Measurements from ENCODE around the gene ZNF148.
"Not testable (repeated sequence)": the region's sequence is repeated elsewhere in the genome, so short reads cannot be mapped to it uniquely, and the experiment has no call there.

Gene ZNF148, protein sequence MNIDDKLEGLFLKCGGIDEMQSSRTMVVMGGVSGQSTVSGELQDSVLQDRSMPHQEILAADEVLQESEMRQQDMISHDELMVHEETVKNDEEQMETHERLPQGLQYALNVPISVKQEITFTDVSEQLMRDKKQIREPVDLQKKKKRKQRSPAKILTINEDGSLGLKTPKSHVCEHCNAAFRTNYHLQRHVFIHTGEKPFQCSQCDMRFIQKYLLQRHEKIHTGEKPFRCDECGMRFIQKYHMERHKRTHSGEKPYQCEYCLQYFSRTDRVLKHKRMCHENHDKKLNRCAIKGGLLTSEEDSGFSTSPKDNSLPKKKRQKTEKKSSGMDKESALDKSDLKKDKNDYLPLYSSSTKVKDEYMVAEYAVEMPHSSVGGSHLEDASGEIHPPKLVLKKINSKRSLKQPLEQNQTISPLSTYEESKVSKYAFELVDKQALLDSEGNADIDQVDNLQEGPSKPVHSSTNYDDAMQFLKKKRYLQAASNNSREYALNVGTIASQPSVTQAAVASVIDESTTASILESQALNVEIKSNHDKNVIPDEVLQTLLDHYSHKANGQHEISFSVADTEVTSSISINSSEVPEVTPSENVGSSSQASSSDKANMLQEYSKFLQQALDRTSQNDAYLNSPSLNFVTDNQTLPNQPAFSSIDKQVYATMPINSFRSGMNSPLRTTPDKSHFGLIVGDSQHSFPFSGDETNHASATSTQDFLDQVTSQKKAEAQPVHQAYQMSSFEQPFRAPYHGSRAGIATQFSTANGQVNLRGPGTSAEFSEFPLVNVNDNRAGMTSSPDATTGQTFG

DNA sequence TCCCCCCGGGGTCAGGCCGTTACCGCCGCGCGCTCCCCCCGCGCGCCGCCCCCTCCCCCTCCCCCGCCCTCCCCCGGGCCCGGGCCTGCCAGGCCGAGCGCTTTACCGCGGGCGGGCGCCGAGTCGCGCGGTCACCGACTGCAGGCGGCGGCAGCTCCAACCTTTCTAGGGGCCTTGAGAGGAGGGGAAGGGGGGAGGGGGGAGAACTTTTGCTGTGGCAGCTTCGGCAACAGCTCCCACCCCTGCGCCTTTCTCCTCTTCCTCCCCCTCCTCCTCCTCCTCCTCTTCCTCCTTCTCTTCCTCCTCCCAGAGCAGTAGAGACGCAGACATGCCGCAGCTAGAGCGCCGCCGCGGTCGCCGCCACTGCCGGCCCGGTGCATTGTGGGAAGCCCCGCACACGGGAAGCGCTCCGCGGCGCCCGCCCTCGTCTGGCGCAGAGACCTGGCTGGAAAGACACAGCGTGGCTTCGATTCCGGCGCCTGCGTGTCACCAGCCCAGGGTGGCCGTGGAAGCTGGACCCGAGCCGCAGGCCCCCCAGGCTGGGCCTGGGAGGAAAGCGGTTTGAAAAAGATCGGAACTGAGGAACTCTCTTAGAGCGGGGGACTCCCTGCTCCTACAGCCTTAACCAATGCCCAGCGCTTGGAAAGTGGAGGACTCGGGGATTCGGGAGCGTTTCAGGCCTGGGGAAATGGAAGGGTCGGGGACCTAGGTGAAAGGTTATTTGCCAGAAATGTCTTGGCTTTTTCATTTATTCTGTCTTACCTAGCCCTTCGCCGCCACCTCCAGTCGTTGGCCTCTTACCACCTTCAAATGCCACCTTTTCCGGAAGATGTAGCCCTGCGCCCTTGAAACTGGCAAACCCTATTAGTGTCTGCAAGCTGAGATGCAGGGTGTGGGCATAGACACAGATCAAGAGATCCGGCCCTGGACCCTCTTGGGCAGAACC is at the start of gene ZNF148:
Gene ZNF148, minus strand, starts transcription at position 330 of the 946 bp plus-strand sequence. CDS start 61,685 bp downstream, outside the sequence.
- peak; percentile 88 for DNase-seq

DNA sequence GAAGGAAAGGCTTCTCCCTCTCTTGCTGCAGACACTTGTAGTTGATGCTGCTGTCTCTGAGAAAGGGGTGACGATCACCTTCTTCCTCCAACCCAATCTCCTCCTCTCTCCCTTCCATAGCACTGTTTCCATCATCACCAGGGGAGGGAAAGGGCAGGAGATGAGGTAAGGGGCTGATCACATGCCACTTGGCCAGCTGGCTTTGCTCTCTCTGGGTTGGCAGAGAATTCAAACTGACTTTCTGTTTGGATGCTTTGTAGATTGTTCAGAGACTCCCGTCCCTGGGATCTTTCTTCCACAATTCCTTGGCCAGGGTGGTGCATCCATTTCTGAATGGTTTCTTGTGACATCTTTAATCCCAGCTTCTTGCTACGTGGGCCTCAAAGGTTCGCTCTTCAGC is 43.2 kb upstream of the ZNF148 start:
- DNase-seq = no peak

DNA sequence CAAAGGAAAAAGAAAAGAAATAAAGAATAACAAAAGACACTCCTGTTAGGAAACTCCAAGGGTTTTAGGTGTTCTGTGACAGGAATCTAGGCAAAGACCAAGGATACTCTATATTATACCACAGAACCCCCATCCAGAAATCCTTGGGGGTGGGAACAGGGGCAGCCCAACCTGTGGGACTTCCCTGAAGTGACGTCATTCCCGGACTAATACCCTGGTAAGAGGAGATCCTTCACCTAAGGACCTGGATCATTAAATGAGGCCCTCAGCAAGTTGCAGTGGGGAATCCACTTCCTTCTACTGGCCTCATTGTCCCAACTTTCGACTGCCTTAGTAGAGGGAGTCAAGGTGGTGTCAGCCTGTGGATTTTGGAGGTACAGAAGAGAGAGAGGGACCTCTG is 41.1 kb upstream of the ZNF148 start:
- DNase-seq = no peak

DNA sequence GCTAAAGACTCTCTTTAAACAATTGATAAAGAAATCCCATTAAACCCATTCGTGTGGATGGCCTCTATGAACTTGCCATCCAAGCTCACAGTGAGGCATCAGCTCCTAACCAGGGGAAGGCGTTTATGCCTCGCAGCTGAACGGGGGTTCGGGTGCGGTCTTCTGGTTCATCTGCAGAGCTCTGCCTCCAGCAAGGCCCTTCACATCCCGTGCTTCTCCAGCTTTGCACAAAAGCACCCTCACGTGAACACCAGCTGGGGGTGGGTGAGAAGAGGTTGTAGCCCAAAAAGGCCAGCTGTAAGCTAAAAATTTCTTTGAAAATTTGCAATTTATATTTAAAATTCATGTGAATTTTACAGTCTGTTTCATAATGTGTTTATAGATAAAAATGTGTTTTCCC is 39.5 kb upstream of the ZNF148 start:
- DNase-seq = no peak

DNA sequence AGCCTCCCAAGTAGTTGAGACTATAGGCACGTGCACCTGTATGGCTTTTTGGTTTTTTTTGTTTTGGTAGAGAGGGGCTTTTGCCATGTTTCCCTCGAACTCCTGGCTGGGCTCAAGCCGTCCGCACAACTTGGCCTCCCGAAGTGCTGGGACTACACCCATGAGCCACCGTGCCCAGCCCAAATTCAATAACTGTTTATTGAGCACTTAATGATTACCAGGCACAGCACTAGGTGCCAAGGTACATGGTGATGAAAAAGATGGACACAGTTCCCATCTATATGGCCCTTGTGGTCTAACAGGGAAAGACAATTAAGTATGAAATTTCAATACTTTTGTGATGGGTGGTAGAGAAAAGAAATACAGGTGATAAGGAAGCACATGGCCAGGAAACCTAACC is 35.8 kb upstream of the ZNF148 start:
- no peak for DNase-seq

DNA sequence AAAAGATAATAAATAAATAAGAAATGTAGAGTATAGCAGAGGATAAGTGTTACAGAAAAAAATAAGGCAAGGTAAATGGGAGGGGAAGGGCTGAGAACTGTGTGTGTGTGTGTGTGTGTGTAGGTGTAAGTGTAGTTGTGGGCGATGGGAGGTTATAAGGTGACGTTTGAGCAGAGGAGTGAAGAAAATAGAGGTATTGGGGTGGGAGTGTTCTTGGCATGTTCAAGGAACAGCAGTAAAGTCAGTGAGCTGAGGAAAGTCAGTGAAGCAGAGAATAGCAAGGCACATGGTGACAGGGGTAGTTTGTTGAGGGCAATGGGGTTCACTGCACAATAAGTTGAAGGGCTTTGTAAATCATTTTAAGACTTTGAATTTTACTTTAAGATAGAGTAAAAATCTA is 30.9 kb upstream of the ZNF148 start:
- no peak for DNase-seq

DNA sequence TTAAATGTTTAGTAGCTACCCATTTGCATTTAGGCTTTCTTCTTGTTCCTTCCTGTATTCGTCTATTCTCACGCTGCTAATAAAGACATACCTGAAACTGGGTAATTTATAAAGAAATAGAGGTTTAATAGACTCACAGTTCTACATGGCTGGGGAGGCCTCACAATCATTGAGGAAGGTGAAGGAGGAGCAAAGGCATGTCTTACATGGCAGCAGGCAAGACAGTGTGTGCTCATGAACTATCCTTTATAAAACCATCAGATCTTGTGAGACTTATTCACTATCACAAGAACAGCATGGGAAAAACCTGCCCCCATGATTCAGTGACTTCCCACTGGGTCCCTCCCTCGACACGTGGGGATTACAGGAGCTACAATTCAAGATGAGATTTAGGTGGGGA is 30.4 kb upstream of the ZNF148 start:
- not testable (repeated sequence) for DNase-seq

DNA sequence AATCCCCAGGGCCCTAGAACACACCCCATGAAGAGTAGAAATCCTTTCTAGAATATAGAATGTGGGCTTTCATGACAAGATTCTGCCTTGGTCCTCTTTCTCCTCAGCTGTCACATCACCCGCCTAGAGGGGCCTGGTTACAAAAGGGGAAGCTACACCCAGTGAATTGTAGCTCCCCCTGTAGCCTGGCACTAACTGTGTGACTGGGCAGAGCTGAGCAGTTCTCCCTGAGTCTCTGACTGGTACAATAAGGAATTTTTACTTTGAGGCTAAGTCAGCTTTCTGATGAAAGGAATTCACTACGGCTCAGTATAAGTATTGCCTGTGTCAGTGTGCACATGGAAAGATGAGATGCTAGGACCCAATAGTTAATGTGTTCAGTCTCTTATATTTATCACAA is 28.7 kb upstream of the ZNF148 start:
- DNase-seq = peak; percentile 42

DNA sequence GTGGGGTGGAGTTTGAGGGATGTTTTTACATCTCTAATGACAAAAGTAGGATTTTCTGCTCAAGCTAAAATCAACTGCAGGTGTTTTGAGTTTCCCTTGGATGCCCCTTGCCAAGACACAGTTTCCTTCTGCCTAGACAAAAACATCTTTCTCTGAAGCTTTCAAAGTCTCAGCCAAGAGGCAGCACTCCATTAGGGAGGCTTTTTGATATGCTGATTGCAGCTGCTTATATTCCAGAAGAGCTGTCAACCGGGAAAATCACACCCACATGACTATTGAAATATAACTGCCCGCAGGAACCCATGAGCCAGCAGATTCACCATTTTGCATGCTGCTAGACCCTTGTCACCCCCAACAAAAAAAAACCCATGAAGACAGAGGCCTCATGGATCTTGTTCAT is 27.5 kb upstream of the ZNF148 start:
- no peak for DNase-seq

DNA sequence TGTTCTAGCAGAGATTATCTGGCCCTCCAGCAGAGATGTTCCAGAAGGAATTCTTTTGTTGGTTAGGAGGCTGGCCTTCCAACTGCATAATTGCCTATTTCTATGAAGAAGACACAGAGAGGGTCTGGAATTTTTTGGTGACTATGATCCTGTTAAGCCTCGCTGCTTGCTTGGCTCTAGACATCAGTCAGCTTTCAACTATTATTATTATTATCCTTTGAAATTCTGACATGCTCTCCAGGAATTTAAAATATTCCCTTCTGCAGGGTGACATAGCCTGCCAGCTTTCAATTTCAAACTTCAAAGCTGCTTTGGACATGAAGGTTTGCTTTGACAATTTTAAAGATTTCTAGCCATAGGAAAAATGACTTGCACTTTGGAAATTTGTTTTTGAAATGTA is 26.3 kb upstream of the ZNF148 start:
- DNase-seq = peak; percentile 8

DNA sequence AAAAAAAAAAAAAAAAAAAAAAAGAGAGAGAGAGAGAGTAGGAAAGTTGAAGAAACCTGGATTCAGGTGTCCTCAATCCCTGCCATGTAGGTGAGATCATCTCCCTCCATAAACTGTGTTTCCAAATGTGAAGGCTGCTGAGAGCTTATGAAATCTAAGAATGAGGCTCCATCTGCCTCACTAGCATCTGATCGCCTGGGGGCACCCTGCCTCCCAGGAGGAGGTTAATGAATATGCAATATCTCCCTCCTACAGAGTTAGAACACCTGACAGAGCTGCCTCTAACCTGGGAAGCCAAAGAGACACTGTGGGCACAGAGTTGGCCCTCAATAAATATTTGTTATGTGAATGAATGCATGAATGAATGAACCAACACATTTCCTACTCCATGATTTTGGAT is 23.8 kb upstream of the ZNF148 start:
- DNase-seq = peak; percentile 8

DNA sequence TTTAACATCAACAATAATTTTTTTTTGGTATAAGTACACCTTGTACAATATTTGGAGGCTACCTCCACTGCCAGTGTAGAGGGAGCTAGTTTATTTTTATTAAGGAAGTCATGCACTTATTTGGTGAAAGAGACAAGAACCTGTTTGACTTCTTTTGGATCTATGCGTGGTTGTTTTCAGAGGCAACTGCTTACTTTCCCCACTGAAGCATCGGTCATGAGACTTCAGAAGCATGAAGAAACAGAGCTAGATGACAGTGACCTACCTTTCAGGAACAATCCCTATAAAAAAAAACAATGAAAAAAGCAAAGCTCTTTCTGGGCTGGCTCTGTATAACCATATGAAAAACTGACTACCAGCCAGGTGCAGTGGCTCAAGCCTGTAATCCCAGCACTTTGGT is 20.0 kb upstream of the ZNF148 start:
- DNase-seq = no peak

DNA sequence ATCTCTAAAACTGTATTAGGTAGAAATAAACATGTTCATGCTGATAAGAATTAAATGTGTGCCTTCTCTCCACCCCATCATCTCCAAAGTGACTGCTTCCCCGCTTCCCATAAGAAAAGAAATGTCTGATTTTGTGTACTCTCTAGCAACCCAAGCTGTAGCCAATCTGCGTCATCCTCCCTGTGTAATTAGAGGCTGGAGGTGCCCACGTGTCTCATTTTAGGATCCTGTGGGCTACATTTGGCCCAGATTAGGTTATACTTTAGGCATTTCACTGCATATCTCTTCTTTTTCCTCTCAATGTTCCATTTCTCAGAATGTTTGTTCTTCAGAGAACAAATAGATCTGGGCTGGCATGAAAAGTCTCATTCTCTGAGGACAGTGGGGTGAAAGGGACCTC is 19.3 kb upstream of the ZNF148 start:
- no peak for DNase-seq

DNA sequence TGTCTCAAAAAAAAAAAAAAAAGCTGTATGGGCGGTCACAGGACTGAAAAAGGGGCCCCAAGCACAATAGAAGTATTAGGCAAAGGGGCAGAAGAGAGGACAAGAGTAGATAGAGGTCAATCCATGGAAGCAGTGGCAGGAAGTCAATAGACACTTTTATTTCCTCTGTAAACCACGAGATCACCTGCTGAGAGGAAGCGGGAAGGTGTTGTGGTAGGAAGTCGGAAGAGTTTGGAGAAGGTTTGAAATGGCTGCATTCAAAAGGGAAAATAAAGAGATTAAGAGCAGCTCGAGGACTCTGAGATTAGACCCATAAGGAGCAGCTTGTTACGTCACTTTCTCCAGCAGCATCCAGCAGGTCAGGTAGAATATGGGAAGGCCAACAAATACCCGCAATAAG is 14.2 kb upstream of the ZNF148 start:
- DNase-seq = no peak

DNA sequence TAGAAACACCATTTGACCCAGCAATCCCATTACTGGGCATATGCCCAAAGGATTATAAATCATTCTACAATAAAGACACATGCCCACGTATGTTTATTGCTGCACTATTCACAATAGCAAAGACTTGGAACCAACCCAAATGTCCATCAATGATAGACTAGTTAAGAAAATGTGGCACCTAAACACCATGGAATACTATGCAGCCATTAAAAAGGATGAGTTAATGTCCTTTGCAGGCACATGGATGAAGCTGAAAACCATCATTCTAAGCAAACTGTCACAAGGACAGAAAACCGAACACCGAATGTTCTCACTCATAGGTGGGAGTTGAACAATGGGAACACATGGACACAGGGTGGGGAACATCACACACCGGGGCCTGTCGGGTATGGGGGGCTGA is 13.2 kb upstream of the ZNF148 start:
- DNase-seq = not testable (repeated sequence)

DNA sequence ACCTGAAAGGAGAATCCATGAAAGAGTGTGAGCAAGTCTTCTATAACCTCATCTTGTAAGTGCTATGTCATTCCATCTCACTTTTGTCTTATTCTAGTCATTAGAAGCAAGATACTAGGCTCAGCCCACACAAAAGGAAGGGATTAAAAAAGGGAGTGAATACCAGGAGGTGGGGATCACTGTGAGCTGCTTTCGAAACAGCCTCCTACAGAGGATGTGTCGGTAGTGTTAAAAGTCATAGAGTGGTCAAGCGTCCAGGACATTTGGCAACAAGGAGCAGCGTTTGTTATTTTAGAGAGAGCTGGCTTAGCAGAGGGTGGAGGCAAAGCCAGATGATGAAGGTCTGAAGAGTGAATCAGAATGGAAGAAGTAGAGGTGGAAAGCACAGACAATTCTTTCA is 11.7 kb upstream of the ZNF148 start:
- peak; percentile 84 for DNase-seq

DNA sequence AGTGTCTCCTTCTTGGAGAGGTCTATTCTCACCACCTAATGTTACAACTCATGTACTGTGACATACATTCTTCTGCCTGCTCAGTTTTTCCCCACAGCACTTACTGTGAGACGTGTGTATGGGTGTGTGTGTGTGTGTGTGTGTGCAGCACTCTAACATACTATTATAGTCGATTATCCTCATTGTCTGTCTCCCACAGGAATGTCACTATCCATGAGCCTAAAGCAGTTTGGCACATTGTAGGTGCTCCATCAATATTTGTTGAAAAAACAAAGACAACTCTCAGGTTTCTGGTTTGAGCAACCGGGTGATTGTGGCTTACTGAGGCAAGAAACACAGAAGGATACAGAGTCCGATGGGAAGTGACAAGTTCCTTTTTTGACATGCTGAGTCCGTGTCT is 8.6 kb upstream of the ZNF148 start:
- DNase-seq = no peak

DNA sequence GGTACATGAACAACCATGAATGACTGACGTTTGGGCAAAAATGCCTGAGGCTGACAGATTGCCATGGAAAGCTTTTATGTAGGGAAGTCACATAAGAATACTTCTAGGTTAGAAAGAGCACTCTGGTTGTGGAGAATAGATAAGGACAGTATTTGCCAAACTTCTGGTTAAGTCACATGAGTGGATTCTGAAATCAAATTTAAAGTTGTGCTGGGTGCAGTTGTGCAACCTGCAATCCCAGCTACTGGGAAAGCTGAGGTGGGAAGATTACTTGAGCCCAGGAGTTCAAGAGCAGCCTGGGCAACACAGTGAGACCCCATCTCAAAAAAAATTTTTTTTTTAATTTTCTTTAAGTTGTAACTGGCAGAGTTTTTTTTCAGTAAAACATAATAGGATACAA is 7.2 kb upstream of the ZNF148 start:
- peak; percentile 56 for DNase-seq

DNA sequence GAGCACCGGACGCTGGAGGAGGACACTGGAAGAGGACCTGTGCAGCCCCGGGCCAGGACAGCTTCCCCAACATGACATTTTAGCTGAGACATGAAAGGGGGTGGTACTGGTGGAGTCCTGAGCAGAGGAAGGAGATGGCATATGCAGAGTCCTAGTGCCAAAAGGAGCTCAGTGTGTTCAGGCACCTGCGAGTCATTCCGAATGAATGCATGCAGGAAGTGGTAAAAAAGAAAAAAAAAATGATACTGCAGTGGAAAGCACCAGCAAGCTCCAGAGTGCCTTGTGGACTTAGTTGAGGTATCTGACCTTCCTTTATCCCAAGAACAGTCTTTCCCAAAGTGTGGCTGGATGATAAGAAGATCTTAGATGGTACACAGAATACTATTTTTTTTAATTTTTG is 6.6 kb upstream of the ZNF148 start:
- peak; percentile 84 for DNase-seq

DNA sequence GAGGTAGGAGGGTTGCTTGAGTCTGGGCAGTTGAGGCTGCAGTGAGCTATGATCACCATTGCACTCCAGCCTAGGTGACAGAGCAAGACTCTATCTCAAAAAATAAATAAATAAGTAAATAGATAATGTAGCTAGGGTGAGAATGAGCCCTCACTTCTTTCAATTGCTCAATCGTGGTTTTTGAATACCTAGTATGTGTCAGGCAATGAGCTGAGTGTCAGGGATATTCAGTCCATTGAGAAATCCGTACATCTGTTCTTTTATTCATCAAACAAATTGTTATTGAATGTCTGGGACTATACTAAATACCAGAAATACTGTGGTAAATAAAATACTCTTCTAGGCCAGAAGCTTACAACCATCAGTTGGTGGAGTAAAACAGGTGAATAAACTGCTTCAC is 6.2 kb upstream of the ZNF148 start:
- DNase-seq = peak; percentile 57

DNA sequence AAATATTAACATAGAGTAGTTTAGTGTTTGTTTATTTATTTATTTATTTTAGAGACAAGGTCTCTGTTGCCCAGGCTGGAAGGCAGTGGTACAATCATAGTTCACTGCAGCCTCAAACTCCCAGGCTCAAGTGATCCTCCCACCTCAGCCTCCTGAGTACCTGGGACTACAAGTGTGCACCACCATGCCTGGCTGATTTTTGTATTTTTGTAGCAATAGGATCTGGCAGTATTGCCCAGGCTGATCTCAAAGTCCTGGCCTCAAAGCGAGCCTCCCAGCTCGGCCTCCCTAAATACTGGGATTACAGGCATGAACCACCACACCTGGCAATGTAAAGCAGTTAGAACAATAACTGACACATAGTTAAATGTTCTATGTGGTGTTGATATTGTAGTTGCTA is 4.4 kb upstream of the ZNF148 start:
- no peak for DNase-seq

DNA sequence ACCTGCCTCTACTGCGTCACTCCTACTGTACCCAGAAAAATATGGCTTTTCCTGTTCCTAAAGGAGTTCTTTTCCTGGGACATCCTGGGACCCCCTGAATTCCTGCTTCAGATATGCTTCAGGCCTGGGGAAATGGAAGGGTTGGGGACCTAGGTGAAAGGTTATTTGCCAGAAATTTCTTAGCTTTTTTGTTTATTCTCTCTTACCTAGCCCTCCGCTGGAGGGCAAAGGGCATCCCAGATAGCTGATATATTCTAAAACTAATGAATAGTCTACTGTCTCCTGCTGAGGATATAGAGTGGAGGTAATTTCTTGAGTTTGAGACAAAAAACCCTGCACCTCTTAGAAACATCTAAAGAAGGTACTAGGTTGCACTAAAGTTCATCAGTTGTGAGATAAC is 3.6 kb upstream of the ZNF148 start:
- no peak for DNase-seq

Measured in NCI-H226 (cell line).